Measurements from ENCODE around the gene HOXB8. TPM values are rescaled to one million over a fixed set of nuclear protein-coding genes. Genes with fewer than 3 reads are reported as not detected.

Gene HOXB8
- total RNA-seq, 2 donors from 2014 or later: not detected

GRCh38 chr17:48601207-48601538, 13.9 kb downstream of the HOXB8 start:
- H3K9me3 Mint-ChIP-seq: no peaks in the 10 kb centered on the region
- Histone ChIP-seq H3K4me3 (ENCODE audit: low read length) (no peak overlapping the region), H3K27me3 (ENCODE audit: control insufficient read depth, insufficient read depth, low read length, poor library complexity, severe bottlenecking) (peaks cover 100% of the 10 kb centered on the region), H3K9me3 (ENCODE audit: control insufficient read depth, low read length) (peaks cover 12% of the 10 kb centered on the region), H3K4me1 (ENCODE audit: control insufficient read depth, insufficient read depth, low read length) (no peaks in the 10 kb centered on the region), H3K27ac (ENCODE audit: low read depth, low read length) (no peak overlapping the region), H3K9ac (ENCODE audit: extremely low read depth, low read length, poor library complexity, severe bottlenecking) (no peak overlapping the region), H3K36me3 (ENCODE audit: control insufficient read depth, insufficient read depth, low read length) (no peaks in the 10 kb centered on the region)
- peaks cover 100% of the 10 kb centered on the region for H3K27me3 Mint-ChIP-seq (ENCODE audit: insufficient read depth)
- peaks cover 10% of the 10 kb centered on the region for H3K4me1 Mint-ChIP-seq
- no peaks in the 10 kb centered on the region for H3K36me3 Mint-ChIP-seq (ENCODE audit: low read depth)
- TF ChIP-seq CTCF (conservative IDR thresholded peaks at IDR 0.05): no peak
- no peak overlapping the region for H3K27ac Mint-ChIP-seq
- 2 to 5% methylated on average over 4 of the region's 4 CpGs for WGBS, 2 experiments (ENCODE audit: insufficient coverage in 1 of 2, insufficient read length in 1 of 2)
- no peak for DNase-seq
- H3K4me3 Mint-ChIP-seq: no peak overlapping the region

GRCh38 chr17:48600244-48601098, 14.6 kb downstream of the HOXB8 start:
- H3K36me3 Mint-ChIP-seq (ENCODE audit: low read depth): no peaks in the 10 kb centered on the region
- H3K9ac ChIP-seq (ENCODE audit: extremely low read depth, low read length, poor library complexity, severe bottlenecking): no peak overlapping the region
- TF ChIP-seq CTCF (conservative IDR thresholded peaks at IDR 0.05): no peak
- no peak overlapping the region for H3K4me3 Mint-ChIP-seq
- H3K4me1 Mint-ChIP-seq: peaks cover 12% of the 10 kb centered on the region
- 7 to 12% methylated on average over 7 to 17 of the region's 17 CpGs for WGBS, 2 experiments (ENCODE audit: insufficient coverage in 1 of 2, insufficient read length in 1 of 2)
- H3K27me3 ChIP-seq (ENCODE audit: control insufficient read depth, insufficient read depth, low read length, poor library complexity, severe bottlenecking): peaks cover 100% of the 10 kb centered on the region
- peaks cover 10% of the 10 kb centered on the region for H3K9me3 ChIP-seq (ENCODE audit: control insufficient read depth, low read length)
- no peak overlapping the region for H3K4me3 ChIP-seq (ENCODE audit: low read length)
- no peaks in the 10 kb centered on the region for H3K36me3 ChIP-seq (ENCODE audit: control insufficient read depth, insufficient read depth, low read length)
- H3K4me1 ChIP-seq (ENCODE audit: control insufficient read depth, insufficient read depth, low read length): no peaks in the 10 kb centered on the region
- H3K27ac Mint-ChIP-seq: no peak overlapping the region
- DNase-seq: no peak
- no peak overlapping the region for H3K27ac ChIP-seq (ENCODE audit: low read depth, low read length)
- no peaks in the 10 kb centered on the region for H3K9me3 Mint-ChIP-seq
- peaks cover 100% of the 10 kb centered on the region for H3K27me3 Mint-ChIP-seq (ENCODE audit: insufficient read depth)

- no peak overlapping the region for H3K4me3 ChIP-seq (ENCODE audit: low read length)
- WGBS, 2 experiments (ENCODE audit: insufficient coverage in 1 of 2, insufficient read length in 1 of 2): 7 to 27% methylated on average over 3 to 4 of the region's 5 CpGs
These were observed 15.7 kb downstream of the HOXB8 start for GRCh38 chr17:48599354-48599753.

More at GRCh38 chr17:48599354-48599753, 15.7 kb downstream of the HOXB8 start:
- DNase-seq: no peak
- Histone ChIP-seq H3K27ac (ENCODE audit: low read depth, low read length) (no peak overlapping the region), H3K27me3 (ENCODE audit: control insufficient read depth, insufficient read depth, low read length, poor library complexity, severe bottlenecking) (peaks cover 100% of the 10 kb centered on the region), H3K4me1 (ENCODE audit: control insufficient read depth, insufficient read depth, low read length) (no peaks in the 10 kb centered on the region), H3K9ac (ENCODE audit: extremely low read depth, low read length, poor library complexity, severe bottlenecking) (no peak overlapping the region), H3K36me3 (ENCODE audit: control insufficient read depth, insufficient read depth, low read length) (no peaks in the 10 kb centered on the region), H3K9me3 (ENCODE audit: control insufficient read depth, low read length) (no peaks in the 10 kb centered on the region)
- no peak for TF ChIP-seq CTCF (conservative IDR thresholded peaks at IDR 0.05)
- H3K36me3 Mint-ChIP-seq (ENCODE audit: low read depth): no peaks in the 10 kb centered on the region
- H3K9me3 Mint-ChIP-seq: no peaks in the 10 kb centered on the region
- H3K4me3 Mint-ChIP-seq: no peak overlapping the region
- no peak overlapping the region for H3K27ac Mint-ChIP-seq
- peaks cover 100% of the 10 kb centered on the region for H3K27me3 Mint-ChIP-seq (ENCODE audit: insufficient read depth)
- peaks cover 12% of the 10 kb centered on the region for H3K4me1 Mint-ChIP-seq
